ENCODE measurements around the gene SBK2. TPM values are rescaled to one million over a fixed set of nuclear protein-coding genes. Genes with fewer than 3 reads are reported as not detected.

The SBK2 gene
- total and polyA plus RNA-seq, 2 experiments from 2014 or later: 1.1 to 2.0 TPM

- Histone ChIP-seq H3K79me2 (replicated peaks; ENCODE audit: insufficient read depth) (no peaks in the 10 kb centered on the region), H3K4me1 (ENCODE audit: insufficient read depth) (no peaks in the 10 kb centered on the region), H3F3A (replicated peaks; ENCODE audit: low read depth) (no peaks in the 10 kb centered on the region), H4K20me1 (replicated peaks; ENCODE audit: insufficient read depth) (no peaks in the 10 kb centered on the region), H3K4me3 (no peak overlapping the region), H3K27ac (ENCODE audit: low read depth) (no peak overlapping the region), H3K9me2 (ENCODE audit: insufficient read depth) (0 out of 2 replicates have a peak, but pooled peaks cover 5% of the 10 kb centered on the region), H3K36me3 (ENCODE audit: insufficient read depth) (no peaks in the 10 kb centered on the region), H3K27me3 (ENCODE audit: insufficient read depth) (0 out of 2 replicates have a peak, but pooled peaks cover 2% of the 10 kb centered on the region), H2AFZ (no peak overlapping the region), H3K4me2 (no peak overlapping the region)
- H3K4me1 Mint-ChIP-seq: no peaks in the 10 kb centered on the region
- H3K4me3 Mint-ChIP-seq: no peak overlapping the region
- peaks cover 6% of the 10 kb centered on the region for H3K27me3 Mint-ChIP-seq (ENCODE audit: insufficient read depth, low read depth, poor library complexity)
- DNase-seq (ENCODE audit: low spot score) (no peak), ATAC-seq (no peak)
- no peak overlapping the region for H3K27ac Mint-ChIP-seq
- no peaks in the 10 kb centered on the region for H3K9me3 Mint-ChIP-seq
- H3K36me3 Mint-ChIP-seq (ENCODE audit: low read depth): no peaks in the 10 kb centered on the region
- TF ChIP-seq ZNF462 (CRISPR knock-in tag; IDR thresholded peaks at IDR 0.05): no peak
- TF ChIP-seq CTCF (conservative IDR thresholded peaks at IDR 0.05; ENCODE audit: low read depth in 2 of 2): no peak
- TF ChIP-seq STAT1 (IDR thresholded peaks at IDR 0.05; ENCODE audit: unreplicated experiment): no peak
- TF ChIP-seq NANOG (IDR thresholded peaks at IDR 0.05; ENCODE audit: borderline replicate concordance): no peak
- no peak for TF ChIP-seq POLR2AphosphoS5 (IDR thresholded peaks at IDR 0.05; ENCODE audit: low read depth)
- no peak for TF ChIP-seq EZH2 (IDR thresholded peaks at IDR 0.05; ENCODE audit: low read depth, unreplicated experiment)
- TF ChIP-seq ZNF114 (CRISPR knock-in tag; IDR thresholded peaks at IDR 0.05): no peak
- no peak for TF ChIP-seq EZH2phosphoT487 (IDR thresholded peaks at IDR 0.05; ENCODE audit: unreplicated experiment)
- TF ChIP-seq REST (IDR thresholded peaks at IDR 0.05; ENCODE audit: unreplicated experiment): no peak
- TF ChIP-seq JUNB (IDR thresholded peaks at IDR 0.05; ENCODE audit: unreplicated experiment): no peak
- TF ChIP-seq ZNF331 (CRISPR knock-in tag; IDR thresholded peaks at IDR 0.05; ENCODE audit: low read depth): no peak
- no peak for TF ChIP-seq CREB1 (CRISPR knock-in tag; IDR thresholded peaks at IDR 0.05; ENCODE audit: low read depth)
- no peak for TF ChIP-seq ETS1 (IDR thresholded peaks at IDR 0.05)
Measured at GRCh38 chr19:55519451-55520311, 17.3 kb downstream of the SBK2 start.
